Activated CD8-positive, alpha-beta T cell treated with anti-CD3 and anti-CD28 coated beads for 36 hours (primary cell): ENCODE data around the gene S100A1. TPM values are rescaled to one million over a fixed set of nuclear protein-coding genes. Genes with fewer than 3 reads are reported as not detected.
A peak's percentile ranks its signal among the peaks of the same experiment; 100 is the strongest.

Source experiments
- ATAC-seq: fragments of 200-7000 bp; cut with Tn5 transposase; one replicate; pipeline ENCODE4 v1.10.0; 2021; ENCODE audit warnings: mild to moderate bottlenecking, moderate library complexity
- CTCF ChIA-PET: fragments of 350-600 bp; sonication (Branson Sonifier 250); formaldehyde crosslinking; loops from one replicate; lab custom pipeline; 2021; ENCODE audit warnings: antibody characterized with exemption; lab: Charles Lee
- POLR2A ChIA-PET: fragments of 350-600 bp; sonication (Branson Sonifier 250); formaldehyde crosslinking; loops from one replicate; lab custom pipeline; 2021; ENCODE audit warnings: antibody characterized with exemption; lab: Charles Lee
- DNase-seq: peaks from one replicate; pipeline ENCODE4 v3.0.0-alpha.2; 2020
- H3K27ac Mint-ChIP-seq: one replicate; pipeline ENCODE4 v1.8.0; 2021; ENCODE audit warnings: mild to moderate bottlenecking, mixed read lengths
- H3K27me3 Mint-ChIP-seq: one replicate; pipeline ENCODE4 v1.8.0; 2021; ENCODE audit warnings: mixed read lengths
- H3K36me3 Mint-ChIP-seq: one replicate; pipeline ENCODE4 v1.8.0; 2021; ENCODE audit warnings: low read depth, mixed read lengths
- H3K4me1 Mint-ChIP-seq: one replicate; pipeline ENCODE4 v1.8.0; 2021; ENCODE audit warnings: low read depth, mixed read lengths
- H3K4me3 Mint-ChIP-seq: one replicate; pipeline ENCODE4 v1.8.0; 2021; ENCODE audit warnings: mild to moderate bottlenecking, moderate library complexity, mixed read lengths
- H3K9me3 Mint-ChIP-seq: one replicate; pipeline ENCODE4 v1.8.0; 2021; ENCODE audit warnings: mixed read lengths
- intact Hi-C: fragments of 100-400 bp; cut with micrococcal nuclease; formaldehyde crosslinking; loops from one replicate; pipeline ENCODE4 v1.10.0; 2022
- total RNA-seq, 2 experiments: library from RNA; stranded (reverse); gene quantifications; one replicate each; pipeline ENCODE4 v1.2.3, GENCODE V29; 2021
- TF ChIP-seq, protein P1 (sequence below): fragments of 200-600 bp; IDR thresholded peaks from one replicate; pipeline ENCODE4 v1.8.0; 2022; ENCODE audit warnings: antibody characterized with exemption, mild to moderate bottlenecking

Gene S100A1
- total RNA-seq, 2 experiments from 2014 or later = not detected

DNA sequence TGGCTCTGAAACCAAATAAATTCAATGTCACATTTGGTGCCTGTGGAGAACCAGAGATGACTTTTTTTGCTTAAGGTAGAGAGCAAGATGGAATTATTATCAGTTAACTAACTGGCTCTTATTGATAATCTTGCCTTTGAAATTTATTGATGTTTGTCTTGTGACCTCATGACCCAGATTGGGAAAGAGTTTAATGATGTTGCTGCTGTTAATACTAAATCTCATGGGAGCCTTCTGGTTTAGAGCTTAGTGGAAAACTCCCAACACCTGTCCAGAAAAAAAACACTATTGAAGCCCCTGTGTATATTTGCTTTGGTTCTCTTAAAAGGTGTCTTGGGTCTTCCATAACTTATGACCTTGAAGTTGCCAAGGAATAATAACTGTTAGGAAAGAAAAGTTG, 15.6 kb downstream of the S100A1 start:
- H3K27me3 Mint-ChIP-seq = no peaks in the 10 kb centered on the region
- peak overlapping the region; percentile 73 for H3K27ac Mint-ChIP-seq
- intact Hi-C loops = no loop called here
- TF ChIP-seq, protein P1, sequence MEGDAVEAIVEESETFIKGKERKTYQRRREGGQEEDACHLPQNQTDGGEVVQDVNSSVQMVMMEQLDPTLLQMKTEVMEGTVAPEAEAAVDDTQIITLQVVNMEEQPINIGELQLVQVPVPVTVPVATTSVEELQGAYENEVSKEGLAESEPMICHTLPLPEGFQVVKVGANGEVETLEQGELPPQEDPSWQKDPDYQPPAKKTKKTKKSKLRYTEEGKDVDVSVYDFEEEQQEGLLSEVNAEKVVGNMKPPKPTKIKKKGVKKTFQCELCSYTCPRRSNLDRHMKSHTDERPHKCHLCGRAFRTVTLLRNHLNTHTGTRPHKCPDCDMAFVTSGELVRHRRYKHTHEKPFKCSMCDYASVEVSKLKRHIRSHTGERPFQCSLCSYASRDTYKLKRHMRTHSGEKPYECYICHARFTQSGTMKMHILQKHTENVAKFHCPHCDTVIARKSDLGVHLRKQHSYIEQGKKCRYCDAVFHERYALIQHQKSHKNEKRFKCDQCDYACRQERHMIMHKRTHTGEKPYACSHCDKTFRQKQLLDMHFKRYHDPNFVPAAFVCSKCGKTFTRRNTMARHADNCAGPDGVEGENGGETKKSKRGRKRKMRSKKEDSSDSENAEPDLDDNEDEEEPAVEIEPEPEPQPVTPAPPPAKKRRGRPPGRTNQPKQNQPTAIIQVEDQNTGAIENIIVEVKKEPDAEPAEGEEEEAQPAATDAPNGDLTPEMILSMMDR = no peak
- H3K4me3 Mint-ChIP-seq = no peak overlapping the region
- peaks cover 62% of the 10 kb centered on the region for H3K4me1 Mint-ChIP-seq
- ATAC-seq (no peak), DNase-seq (no peak)
- H3K36me3 Mint-ChIP-seq = peaks cover 74% of the 10 kb centered on the region
- CTCF ChIA-PET = interaction anchor here (0.7 to 5.5 kb wide), 6 partner anchors 9 to 133 kb away, joined by 3 to 21 read pairs (median 6); partner anchors contain the start of genes CHTOP and S100A13
- POLR2A ChIA-PET = interaction anchor here (0.9 to 7.6 kb wide), 5 partner anchors 9 to 18 kb away, joined by 3 to 64 read pairs (median 6); partner anchors contain the start of gene CHTOP
- no peaks in the 10 kb centered on the region for H3K9me3 Mint-ChIP-seq

DNA sequence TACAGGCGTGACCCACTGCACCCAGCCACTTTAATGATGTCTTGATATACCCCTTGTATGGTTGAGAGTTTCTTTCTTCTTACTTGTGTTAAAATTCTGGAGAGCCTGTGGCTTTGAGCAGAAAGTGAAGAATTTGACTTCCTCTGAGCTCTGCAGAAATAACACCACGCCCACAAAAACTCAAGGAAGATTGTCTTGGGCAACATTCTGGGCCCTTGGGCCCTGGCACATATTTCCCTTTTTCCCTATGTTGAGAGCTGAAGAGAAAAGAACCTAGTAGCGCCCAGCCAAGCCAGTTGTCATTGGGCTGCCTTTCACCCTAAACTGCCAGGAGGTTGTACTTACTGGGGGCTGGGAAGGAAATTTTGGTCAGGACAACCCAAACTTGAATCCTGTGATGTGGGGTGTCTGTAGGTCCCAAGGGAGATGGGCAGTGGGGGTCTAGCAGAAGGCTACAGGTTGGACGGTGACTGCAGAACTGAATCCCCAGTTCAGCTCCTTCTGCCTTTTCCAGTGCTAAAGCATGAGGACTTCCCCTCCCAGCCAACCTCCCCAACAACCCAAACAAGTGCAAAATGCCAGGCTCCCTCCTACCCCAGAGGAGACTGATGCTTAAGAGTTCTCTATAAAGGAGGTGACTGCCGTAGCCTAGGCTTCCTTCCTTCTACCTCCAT, 18.6 kb downstream of the S100A1 start:
- H3K27me3 Mint-ChIP-seq = no peaks in the 10 kb centered on the region

DNA sequence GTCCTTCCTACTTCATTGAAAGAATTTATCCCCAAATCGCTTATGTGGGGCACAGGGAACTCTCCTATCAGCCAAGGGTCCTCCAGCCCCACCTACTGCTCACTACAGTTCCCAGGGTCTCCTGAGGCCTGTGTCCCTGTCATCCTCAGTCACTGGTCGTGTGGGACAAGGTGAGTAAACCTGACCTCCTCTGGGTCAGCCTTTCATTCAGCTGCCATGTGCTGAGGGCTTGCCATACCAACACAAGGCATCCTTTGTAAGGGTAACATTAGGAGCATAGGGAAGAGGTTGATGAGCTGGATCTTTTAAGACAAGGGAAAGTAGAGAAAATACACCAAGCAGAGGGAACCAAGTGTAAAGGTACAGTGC, 19.1 kb downstream of the S100A1 start:
- ATAC-seq (no peak), DNase-seq (no peak)
- Mint-ChIP-seq H3K9me3 (no peaks in the 10 kb centered on the region), H3K4me1 (peaks cover 61% of the 10 kb centered on the region), H3K36me3 (peaks cover 54% of the 10 kb centered on the region), H3K4me3 (no peak overlapping the region), H3K27ac (peak overlapping the region; percentile 74), H3K27me3 (no peaks in the 10 kb centered on the region)
- TF ChIP-seq, protein P1 = no peak
- ChIA-PET CTCF (interaction anchor here (0.9 to 1.4 kb wide), 2 partner anchors 115 to 137 kb away, joined by 4 read pairs; no protein-coding TSS in a partner anchor), POLR2A (interaction anchor here (0.7 to 7.7 kb wide), 7 partner anchors 8 to 75 kb away, joined by 3 to 72 read pairs (median 3); partner anchors contain the start of genes CHTOP and SNAPIN)
- intact Hi-C loops = no loop called here

More for the DNA sequence above, 18.6 kb downstream of the S100A1 start:
- H3K27ac Mint-ChIP-seq = peak overlapping the region; percentile 74
- H3K4me1 Mint-ChIP-seq = peaks cover 65% of the 10 kb centered on the region
- H3K36me3 Mint-ChIP-seq = peaks cover 58% of the 10 kb centered on the region
- TF ChIP-seq, protein P1 = no peak
- no peak overlapping the region for H3K4me3 Mint-ChIP-seq
- no peaks in the 10 kb centered on the region for H3K9me3 Mint-ChIP-seq
- intact Hi-C loops = no loop called here
- CTCF ChIA-PET = interaction anchor here (0.7 to 1.4 kb wide), 2 partner anchors 136 kb away, joined by 3 to 4 read pairs; no protein-coding TSS in a partner anchor
- no peak for DNase-seq
- POLR2A ChIA-PET = interaction anchor here (0.6 to 7.7 kb wide), 6 partner anchors 8 to 36 kb away, joined by 3 to 72 read pairs (median 4); partner anchors contain the start of gene CHTOP
- no peak for ATAC-seq

DNA sequence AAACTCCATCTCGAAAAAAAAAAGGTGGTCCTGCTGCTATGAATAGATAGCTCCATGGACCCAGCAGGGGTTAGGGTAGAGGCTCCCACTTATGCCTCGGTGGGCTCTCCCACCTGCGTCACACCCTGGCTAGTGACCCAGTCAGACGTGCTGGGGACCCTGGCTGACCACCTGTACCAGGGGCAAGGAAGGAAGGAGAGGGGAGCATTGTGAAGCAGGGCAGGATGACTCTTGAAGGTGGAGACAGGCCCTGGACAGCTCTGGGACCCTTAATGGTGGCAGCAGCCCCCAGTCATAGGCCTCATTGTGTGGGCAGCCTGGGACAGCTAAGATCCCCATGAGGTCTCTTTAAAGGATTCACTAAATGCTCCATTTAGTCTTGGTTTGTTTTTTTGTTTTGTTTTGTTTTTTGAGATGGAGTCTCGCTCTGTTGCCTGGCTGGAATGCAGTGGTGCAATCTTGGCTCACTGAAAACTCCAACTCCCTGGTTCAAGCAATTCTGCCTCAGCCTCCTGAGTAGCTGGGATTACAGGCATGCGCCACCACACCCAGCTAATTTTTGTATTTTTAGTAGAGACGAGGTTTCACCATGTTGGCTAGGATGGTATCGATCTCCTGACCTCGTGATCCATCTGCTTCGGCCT, 19.9 kb downstream of the S100A1 start:
- Mint-ChIP-seq H3K27me3 (no peaks in the 10 kb centered on the region), H3K27ac (peak overlapping the region; percentile 86), H3K4me1 (peaks cover 56% of the 10 kb centered on the region), H3K9me3 (no peaks in the 10 kb centered on the region), H3K36me3 (peaks cover 47% of the 10 kb centered on the region), H3K4me3 (no peak overlapping the region)
- DNase-seq (no peak), ATAC-seq (no peak)
- intact Hi-C loops = no loop called here
- ChIA-PET POLR2A (interaction anchor here (0.7 to 7.7 kb wide), 8 partner anchors 9 to 76 kb away, joined by 3 to 72 read pairs (median 3); partner anchors contain the start of genes CHTOP and SNAPIN), CTCF (interaction anchor here (0.9 to 1.5 kb wide), 3 partner anchors 24 to 138 kb away, joined by 4 to 6 read pairs (median 4); partner anchors contain the start of gene ILF2)
- TF ChIP-seq, protein P1 = no peak
